MV-4-11 (cell line): Measurements from ENCODE around the gene LSM5.
"Not testable (repeated sequence)": the region's sequence is repeated elsewhere in the genome, so short reads cannot be mapped to it uniquely, and the experiment has no call there.

ENCODE experiments used
- DNase-seq: peaks from one replicate; lab custom pipeline; 2025; lab: John Stamatoyannopoulos, UW

Gene LSM5

GRCh38 chr7:32506266-32507054 is 16.3 kb upstream of the LSM5 start:
- DNase-seq = peak; percentile 72

- peak; percentile 61 for DNase-seq
Measured at GRCh38 chr7:32502728-32503127, 12.5 kb upstream of the LSM5 start.

DNA sequence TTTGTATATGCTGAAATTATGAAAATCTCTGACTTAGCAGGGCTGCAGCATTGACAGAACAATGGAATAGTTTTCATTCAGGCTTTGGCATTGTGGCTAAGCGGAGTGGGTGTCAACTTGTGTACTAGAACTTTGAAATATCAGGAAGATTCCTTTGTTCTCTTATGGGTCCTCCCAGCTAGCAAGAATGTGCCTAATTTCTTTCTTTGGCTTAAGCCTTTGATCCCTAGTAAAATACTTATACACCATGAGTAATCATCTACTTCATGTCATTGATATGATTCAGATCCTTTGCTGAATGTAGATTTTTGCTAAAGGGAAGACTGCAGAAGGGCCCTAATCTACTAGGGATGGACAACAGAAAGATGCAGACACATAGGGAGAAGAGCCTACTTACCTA is 11.3 kb upstream of the LSM5 start:
- peak; percentile 22 for DNase-seq

DNA sequence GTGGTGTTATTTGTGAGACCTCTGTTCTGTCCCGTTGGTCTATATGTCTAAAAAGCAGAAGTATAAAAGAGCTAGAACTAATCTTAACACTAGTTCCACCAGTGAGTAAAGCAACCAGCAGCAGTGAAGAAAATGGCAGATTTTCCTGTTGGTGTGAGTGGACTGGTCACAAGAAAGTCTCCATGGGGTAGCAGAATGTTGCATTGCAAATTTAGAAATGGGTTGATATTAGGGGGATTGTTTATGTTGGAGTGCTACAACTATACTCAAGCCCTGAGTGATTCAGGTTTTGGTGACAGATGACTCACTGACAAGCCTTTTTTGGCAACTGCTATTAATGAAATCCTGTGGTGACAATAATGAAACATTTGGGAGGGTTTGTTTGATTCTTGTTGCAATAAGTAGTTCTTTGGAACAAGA is 10.8 kb upstream of the LSM5 start:
- peak; percentile 88 for DNase-seq

- not testable (repeated sequence) for DNase-seq
Measured at GRCh38 chr7:32500216-32500615, 10.0 kb upstream of the LSM5 start.

DNA sequence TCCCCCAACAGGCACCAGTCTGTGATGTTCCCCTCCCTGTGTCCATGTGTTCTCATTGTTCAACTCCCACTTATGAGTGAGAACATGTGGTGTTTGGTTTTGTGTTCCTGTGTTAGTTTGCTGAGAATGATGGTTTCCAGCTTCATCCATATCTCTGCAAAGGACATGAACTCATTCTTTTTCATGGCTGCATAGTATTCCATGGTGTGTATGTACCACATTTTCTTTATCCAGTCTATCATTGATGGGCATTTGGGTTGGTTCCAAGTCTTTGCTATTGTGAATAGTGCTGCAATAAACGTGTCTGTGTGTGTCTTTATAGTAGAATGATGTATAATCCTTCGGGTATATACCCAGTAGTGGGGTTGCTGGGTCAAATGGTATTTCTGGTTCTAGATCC is 9.6 kb upstream of the LSM5 start:
- not testable (repeated sequence) for DNase-seq

DNA sequence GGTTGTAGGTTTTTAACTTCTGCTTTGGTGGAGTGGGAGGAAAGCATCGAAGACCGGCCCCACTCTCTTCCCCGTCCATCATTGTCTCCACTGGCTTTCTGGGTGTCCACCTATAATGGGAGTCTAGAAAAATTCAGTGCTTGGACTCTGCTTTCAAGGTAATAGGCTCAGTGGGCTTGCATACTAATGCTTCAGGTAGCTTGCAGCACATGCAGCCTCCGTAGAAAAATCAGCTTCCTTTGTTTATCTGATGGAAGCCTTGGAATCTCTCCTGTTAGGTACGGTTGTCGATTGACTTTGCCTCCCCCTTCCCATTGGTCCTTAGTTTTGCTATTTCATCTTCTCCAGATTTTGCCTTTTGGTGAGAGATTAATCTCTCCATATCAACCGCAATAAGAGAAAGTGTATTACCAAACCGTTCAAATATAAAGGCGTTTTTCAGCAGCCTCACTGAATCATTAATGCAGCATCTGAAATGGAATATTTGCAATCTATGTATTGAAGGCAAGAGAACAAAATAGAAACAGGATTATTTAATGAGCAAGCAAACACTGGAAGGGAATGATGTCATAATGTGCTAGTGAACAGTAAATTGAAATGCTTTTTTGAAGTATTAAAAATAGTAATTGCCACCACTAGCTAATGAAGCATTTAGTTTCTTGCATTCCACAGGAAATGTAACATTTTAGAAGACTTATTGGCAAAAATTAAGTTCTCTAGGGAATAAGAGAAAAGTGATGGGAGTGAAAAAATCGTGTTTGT is 6.1 kb upstream of the LSM5 start:
- no peak for DNase-seq

DNA sequence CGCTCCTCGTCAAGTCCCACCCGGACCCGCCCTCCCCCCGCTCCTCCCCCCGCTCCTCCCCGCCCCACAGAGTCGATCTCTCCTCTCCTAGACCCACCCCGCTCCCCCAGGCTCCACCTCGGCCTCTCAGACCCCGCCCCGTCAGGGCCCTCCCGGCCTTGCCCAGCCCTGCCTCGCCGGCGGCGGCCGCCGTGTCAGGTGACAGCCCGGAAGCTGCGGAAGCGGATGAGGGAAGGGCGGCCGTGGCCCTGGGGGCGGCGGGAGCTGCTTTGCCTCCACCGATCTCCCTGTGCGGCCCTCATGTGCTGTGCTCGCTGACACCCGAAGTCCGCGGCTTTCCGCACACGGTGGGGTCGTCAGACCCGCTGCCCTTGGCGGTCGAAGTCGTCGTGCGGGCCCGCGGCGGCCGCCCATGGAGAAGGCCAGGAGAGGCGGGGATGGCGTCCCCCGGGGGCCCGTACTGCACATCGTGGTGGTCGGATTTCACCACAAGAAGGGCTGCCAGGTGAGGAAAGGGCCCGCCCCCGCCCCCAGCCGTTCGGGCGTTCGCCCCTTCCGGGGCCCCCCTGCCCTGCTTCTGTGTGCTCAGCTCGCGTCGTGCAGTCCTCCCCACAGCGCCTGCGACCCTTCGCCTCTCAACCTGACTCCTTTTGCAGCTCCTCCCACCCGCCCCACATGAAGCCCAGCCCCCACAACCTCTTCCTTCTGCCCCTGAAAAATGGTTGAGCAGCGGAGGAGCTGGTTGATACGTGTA is 5.3 kb upstream of the LSM5 start, which contains the start of gene AVL9:
TSS of gene AVL9 (plus strand) at position 192 of the 754 bp plus-strand sequence. CDS start at position 413, 221 bp downstream.
- DNase-seq = peak; percentile 88

DNA sequence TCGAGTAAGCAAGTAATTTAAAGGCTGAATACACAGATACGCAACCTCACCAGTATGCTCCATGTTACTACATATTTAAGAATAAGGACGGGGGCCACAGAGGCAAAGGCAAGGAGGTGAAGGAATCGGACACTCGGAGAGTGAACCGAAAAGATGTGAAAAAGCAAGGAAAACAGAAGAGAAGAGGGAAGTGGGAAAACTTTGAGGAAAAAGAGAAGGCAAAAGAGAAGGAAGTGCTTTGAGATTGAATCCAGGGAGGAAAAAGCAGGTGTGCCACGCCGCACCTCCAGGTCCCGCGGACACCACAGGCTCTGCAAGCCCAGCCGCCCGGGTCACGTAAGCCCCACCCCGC is 4.7 kb upstream of the LSM5 start:
- no peak for DNase-seq

- peak; percentile 18 for DNase-seq
Measured at GRCh38 chr7:32489788-32490126, 423 bp downstream of the LSM5 start.

DNA sequence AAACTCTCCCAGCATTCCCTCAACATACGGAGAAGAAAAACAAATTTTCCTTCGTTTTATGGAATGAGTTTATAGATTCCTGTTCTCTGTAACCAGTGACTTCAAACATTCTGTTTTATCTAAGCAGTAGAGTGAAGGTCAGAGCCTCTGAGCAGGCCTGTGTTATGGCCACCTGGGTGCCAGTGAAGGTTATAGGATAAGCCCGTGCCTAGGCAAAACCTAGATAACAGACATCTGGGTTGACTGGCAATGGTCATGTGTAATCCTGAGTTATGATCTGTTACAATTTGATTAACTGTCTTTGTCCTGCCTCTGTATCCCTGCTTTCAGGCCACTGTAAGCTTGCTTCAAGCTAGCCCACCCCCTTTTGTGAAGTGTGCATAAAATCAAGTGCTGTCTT is 8.3 kb downstream of the LSM5 start:
- DNase-seq = no peak

DNA sequence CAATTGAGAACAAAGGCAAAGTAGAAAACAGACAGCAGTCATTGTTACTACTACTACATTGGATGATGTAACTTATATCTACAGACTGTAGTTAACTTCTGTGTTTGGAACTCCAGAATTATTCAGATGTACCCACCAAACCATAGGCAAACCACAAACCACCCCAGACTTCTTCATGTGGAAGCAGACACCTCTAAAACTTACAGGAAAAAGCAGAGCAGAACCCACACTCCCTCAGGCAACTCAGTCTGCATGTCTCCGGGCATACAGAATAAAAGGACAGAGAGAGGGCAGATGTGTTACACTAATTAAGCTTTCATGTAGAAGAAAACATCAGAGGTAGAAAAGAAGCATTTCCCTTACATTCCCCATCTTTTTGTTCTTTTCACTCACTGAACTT is 9.0 kb downstream of the LSM5 start:
- DNase-seq = peak; percentile 34

DNA sequence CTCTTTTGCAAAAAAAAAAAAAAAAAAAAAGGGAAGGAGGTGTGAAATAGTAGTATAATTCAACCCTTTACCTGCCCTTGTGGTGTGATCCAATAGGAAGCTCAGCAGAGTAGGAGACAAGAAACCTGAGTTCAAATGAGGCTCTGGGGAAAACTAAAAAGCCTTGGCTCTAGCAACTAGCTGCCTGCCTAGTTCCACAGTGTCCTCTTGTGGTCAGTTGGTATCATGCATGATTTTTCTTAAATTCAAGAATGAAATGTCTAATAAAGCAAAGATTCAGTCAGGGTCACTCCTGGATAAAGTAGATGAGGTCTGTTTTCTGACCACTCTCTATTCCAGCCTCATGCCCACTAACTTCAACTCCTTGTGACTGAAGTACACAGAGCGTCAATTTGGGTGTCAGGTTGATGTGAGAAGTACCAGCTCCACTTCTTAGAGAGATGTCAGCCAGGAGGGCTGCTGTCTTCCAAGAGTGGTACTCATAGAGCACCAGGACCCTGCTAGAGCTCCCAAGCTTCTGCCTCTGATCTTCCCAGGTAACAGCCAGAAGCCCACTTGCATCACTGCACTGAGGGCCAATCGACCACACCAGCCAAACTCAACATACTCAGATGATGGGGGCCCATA is 10.5 kb downstream of the LSM5 start:
- DNase-seq = peak; percentile 32

DNA sequence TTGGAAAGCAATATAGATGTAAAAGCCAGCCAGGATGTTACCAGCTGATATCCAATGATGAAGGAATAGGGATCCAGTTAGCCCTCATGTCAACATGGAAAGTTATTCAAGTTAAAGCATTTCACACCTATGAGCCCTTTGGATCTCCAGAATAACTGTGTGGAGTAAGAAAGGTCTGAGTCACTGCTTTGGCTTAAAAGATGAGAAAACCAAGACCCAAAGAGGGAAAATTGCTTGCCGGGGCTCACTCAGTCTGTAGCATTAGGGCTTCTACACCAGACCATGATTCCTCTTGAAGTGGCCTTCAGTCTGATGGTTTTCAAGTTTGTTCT is 12.6 kb downstream of the LSM5 start:
- no peak for DNase-seq

- DNase-seq = no peak
Measured at GRCh38 chr7:32476816-32477648, 13.1 kb downstream of the LSM5 start.

DNA sequence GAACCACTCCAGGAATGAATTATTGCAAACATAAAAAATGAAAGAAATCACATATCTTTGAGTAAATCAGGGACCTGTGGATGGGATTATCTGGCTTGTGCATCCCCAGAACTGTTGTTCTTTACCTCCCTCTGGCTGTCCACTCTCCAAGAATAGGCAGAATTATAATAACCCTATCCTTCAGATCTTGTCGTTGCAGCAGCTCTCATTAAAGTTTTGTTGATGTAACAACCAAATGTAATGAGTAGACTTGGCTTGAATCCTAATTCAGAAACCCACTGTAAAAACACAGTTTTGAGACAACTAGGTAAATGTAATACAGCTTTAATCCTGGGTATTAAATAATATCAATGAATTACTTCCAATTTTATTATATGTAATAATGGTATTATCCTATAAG is 16.2 kb downstream of the LSM5 start:
- no peak for DNase-seq

GRCh38 chr7:32472015-32472414 is 18.2 kb downstream of the LSM5 start:
- no peak for DNase-seq

- DNase-seq = no peak
Measured at GRCh38 chr7:32470871-32471270, 19.3 kb downstream of the LSM5 start.

DNA sequence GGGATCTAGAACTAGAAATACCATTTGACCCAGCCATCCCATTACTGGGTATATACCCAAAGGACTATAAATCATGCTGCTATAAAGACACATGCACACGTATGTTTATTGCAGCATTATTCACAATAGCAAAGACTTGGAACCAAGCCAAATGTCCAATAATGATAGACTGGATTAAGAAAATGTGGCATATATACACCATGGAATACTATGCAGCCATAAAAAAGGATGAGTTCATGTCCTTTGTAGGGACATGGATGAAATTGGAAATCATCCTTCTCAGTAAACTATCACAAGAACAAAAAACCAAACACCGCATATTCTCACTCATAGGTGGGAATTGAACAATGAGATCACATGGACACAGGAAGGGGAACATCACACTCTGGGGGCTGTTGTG is 20.2 kb downstream of the LSM5 start:
- not testable (repeated sequence) for DNase-seq

- not testable (repeated sequence) for DNase-seq
Measured at GRCh38 chr7:32464641-32465416, 25.4 kb downstream of the LSM5 start.

DNA sequence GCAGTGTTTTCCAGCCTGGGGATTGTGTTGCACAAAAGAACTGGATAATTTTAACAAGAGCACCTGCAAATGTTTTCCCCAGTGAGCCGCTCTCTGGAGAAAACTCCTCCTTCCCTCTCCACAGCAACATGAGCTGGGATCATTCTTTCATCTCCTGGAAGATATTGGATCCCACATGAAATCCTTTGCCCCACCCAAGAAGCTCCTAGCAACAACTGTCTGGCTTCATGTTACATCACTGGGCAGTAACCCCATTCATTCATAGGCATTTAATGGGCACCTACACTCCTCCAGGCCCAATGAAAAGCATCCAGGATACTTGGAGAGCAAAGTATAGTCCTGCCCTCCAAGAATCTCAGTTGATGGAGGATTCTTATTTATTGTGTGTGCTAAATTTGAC is 27.2 kb downstream of the LSM5 start:
- no peak for DNase-seq
